Measurements from ENCODE around the gene ADCY5. TPM values are rescaled to one million over a fixed set of nuclear protein-coding genes. Genes with fewer than 3 reads are reported as not detected.

Gene ADCY5
- polyA plus RNA-seq, 3 donors = not detected

- H3K36me3 Mint-ChIP-seq = no peaks in the 10 kb centered on the region
- WGBS (ENCODE audit: insufficient coverage) = 89% methylated on average over 11 of the region's 12 CpGs
- H3K27me3 ChIP-seq (ENCODE audit: control insufficient read depth in 2 of 2, insufficient read depth in 2 of 2, low read length in 2 of 2) = no peaks in the 10 kb centered on the region
- no peak overlapping the region for H3K4me3 ChIP-seq (replicated peaks in 1 of 3; ENCODE audit: low read depth in 2 of 3, low read length in 3 of 3)
- DNase-seq = no peak
- H3K9ac ChIP-seq (ENCODE audit: insufficient read depth, low read length, poor library complexity, severe bottlenecking) = no peak overlapping the region
- H3K79me2 ChIP-seq (ENCODE audit: insufficient read depth, low read length) = no peaks in the 10 kb centered on the region
- no peaks in the 10 kb centered on the region for H3K36me3 ChIP-seq (replicated peaks in 1 of 2; ENCODE audit: control insufficient read depth in 1 of 2, insufficient read depth in 2 of 2, low read length in 2 of 2)
- H3K4me2 ChIP-seq (replicated peaks; ENCODE audit: extremely low read depth, low read length, poor library complexity, severe bottlenecking) = no peak overlapping the region
- intact Hi-C loops (cut with micrococcal nuclease) = no loop called here
- no peaks in the 10 kb centered on the region for H3K9me3 Mint-ChIP-seq
- no peak for TF ChIP-seq CTCF (IDR thresholded peaks at IDR 0.05)
- H3K4me3 Mint-ChIP-seq = no peak overlapping the region
- no peak overlapping the region for H2AFZ ChIP-seq (ENCODE audit: insufficient read depth, low read depth, low read length, poor library complexity, severe bottlenecking)
- H3K4me1 Mint-ChIP-seq = no peaks in the 10 kb centered on the region
- H4K20me1 ChIP-seq (ENCODE audit: insufficient read depth, low read length) = no peaks in the 10 kb centered on the region
- no peaks in the 10 kb centered on the region for H3K9me3 ChIP-seq (replicated peaks in 1 of 2; ENCODE audit: control insufficient read depth in 1 of 2, insufficient read depth in 1 of 2, low read length in 2 of 2)
- no peak overlapping the region for H3K27ac ChIP-seq (ENCODE audit: low read depth in 1 of 2, low read length in 2 of 2)
- H3K4me1 ChIP-seq (ENCODE audit: control insufficient read depth in 1 of 2, insufficient read depth in 2 of 2, low read length in 2 of 2) = no peaks in the 10 kb centered on the region
- peak overlapping the region in 1 of 7 donors; percentile 31 for H3K27ac Mint-ChIP-seq
- peaks cover 3 to 10% (median 7%) of the 10 kb centered on the region in 3 donors for H3K27me3 Mint-ChIP-seq (ENCODE audit: low read depth in 3 of 3)
Measured at GRCh38 chr3:123348471-123349200, 100.3 kb downstream of the ADCY5 start.

GRCh38 chr3:123347691-123348264 is 101.1 kb downstream of the ADCY5 start:
- DNase-seq = no peak
- Mint-ChIP-seq H3K27me3 (ENCODE audit: low read depth in 3 of 3) (peaks cover 2 to 9% (median 7%) of the 10 kb centered on the region in 3 donors), H3K9me3 (no peaks in the 10 kb centered on the region), H3K4me1 (no peaks in the 10 kb centered on the region), H3K36me3 (no peaks in the 10 kb centered on the region), H3K4me3 (no peak overlapping the region), H3K27ac (no peak overlapping the region)
- Histone ChIP-seq H3K27me3 (ENCODE audit: control insufficient read depth in 2 of 2, insufficient read depth in 2 of 2, low read length in 2 of 2) (no peaks in the 10 kb centered on the region), H3K27ac (ENCODE audit: low read depth in 1 of 2, low read length in 2 of 2) (no peak overlapping the region), H4K20me1 (ENCODE audit: insufficient read depth, low read length) (no peaks in the 10 kb centered on the region), H3K4me2 (replicated peaks; ENCODE audit: extremely low read depth, low read length, poor library complexity, severe bottlenecking) (no peak overlapping the region), H3K9me3 (replicated peaks in 1 of 2; ENCODE audit: control insufficient read depth in 1 of 2, insufficient read depth in 1 of 2, low read length in 2 of 2) (no peaks in the 10 kb centered on the region), H3K36me3 (replicated peaks in 1 of 2; ENCODE audit: control insufficient read depth in 1 of 2, insufficient read depth in 2 of 2, low read length in 2 of 2) (no peaks in the 10 kb centered on the region), H2AFZ (ENCODE audit: insufficient read depth, low read depth, low read length, poor library complexity, severe bottlenecking) (no peak overlapping the region), H3K79me2 (ENCODE audit: insufficient read depth, low read length) (no peaks in the 10 kb centered on the region), H3K4me1 (ENCODE audit: control insufficient read depth in 1 of 2, insufficient read depth in 2 of 2, low read length in 2 of 2) (no peaks in the 10 kb centered on the region), H3K4me3 (replicated peaks in 1 of 3; ENCODE audit: low read depth in 2 of 3, low read length in 3 of 3) (no peak overlapping the region), H3K9ac (ENCODE audit: insufficient read depth, low read length, poor library complexity, severe bottlenecking) (no peak overlapping the region)
- intact Hi-C loops (cut with micrococcal nuclease) = no loop called here
- no peak for TF ChIP-seq CTCF (IDR thresholded peaks at IDR 0.05)
- WGBS (ENCODE audit: insufficient coverage) = 19% methylated on average over 4 of the region's 15 CpGs

Data from CD14-positive monocyte (primary cell).